GM23338 (cell line): Measurements from ENCODE around the gene LATS2. TPM values are rescaled to one million over a fixed set of nuclear protein-coding genes. Genes with fewer than 3 reads are reported as not detected.

Experiments used
- ATAC-seq: fragments of 200-7000 bp; cut with Tn5 transposase; 3 replicates; pipeline ENCODE4 v1.9.1; 2020
- DNase-seq: peaks from one replicate; pipeline ENCODE4 v3.0.0-alpha.2; 2015; ENCODE audit warnings: low spot score
- H2AFZ ChIP-seq: fragments of 200-600 bp; sonication (generic); 2 replicates; pipeline ENCODE4 v1.8.0; 2016; ENCODE audit warnings: antibody characterized with exemption, mild to moderate bottlenecking, moderate library complexity
- H3F3A ChIP-seq: fragments of 200-600 bp; sonication (generic); replicated peaks from 2 replicates; pipeline ENCODE4 v1.8.0; 2017; ENCODE audit warnings: antibody characterized with exemption, mixed run types, low read depth
- H3K27ac ChIP-seq: fragments of 200-600 bp; sonication (generic); 2 replicates; pipeline ENCODE4 v1.6.1; 2016; ENCODE audit warnings: low read depth
- H3K27me3 ChIP-seq: fragments of 200-600 bp; sonication (generic); 2 replicates; pipeline ENCODE4 v1.8.0; 2016; ENCODE audit warnings: mild to moderate bottlenecking, mixed run types, moderate library complexity; ENCODE audit not compliant: insufficient read depth
- H3K36me3 ChIP-seq: fragments of 200-600 bp; sonication (generic); 2 replicates; pipeline ENCODE4 v1.8.0; 2016; ENCODE audit warnings: mild to moderate bottlenecking; ENCODE audit not compliant: insufficient read depth
- H3K4me1 ChIP-seq: fragments of 200-600 bp; sonication (generic); 2 replicates; pipeline ENCODE4 v1.8.0; 2016; ENCODE audit warnings: mild to moderate bottlenecking, moderate library complexity; ENCODE audit not compliant: insufficient read depth
- H3K4me2 ChIP-seq: fragments of 200-600 bp; sonication (generic); 2 replicates; pipeline ENCODE4 v1.7.1; 2017; ENCODE audit warnings: mixed run types
- H3K4me3 ChIP-seq: fragments of 200-600 bp; sonication (generic); 2 replicates; pipeline ENCODE4 v1.6.1; 2016; ENCODE audit warnings: mixed run types
- H3K79me2 ChIP-seq: fragments of 200-600 bp; sonication (generic); replicated peaks from 2 replicates; pipeline ENCODE4 v1.8.0; 2017; ENCODE audit warnings: mild to moderate bottlenecking; ENCODE audit not compliant: insufficient read depth
- H3K9me2 ChIP-seq: fragments of 200-600 bp; sonication (generic); 2 replicates; pipeline ENCODE4 v1.8.0; 2017; ENCODE audit not compliant: insufficient read depth
- H4K20me1 ChIP-seq: fragments of 200-600 bp; sonication (generic); replicated peaks from 2 replicates; pipeline ENCODE4 v1.8.0; 2017; ENCODE audit warnings: mild to moderate bottlenecking; ENCODE audit not compliant: insufficient read depth
- H3K27ac Mint-ChIP-seq: 2 replicates; pipeline ENCODE4 v1.8.0; 2020; ENCODE audit warnings: inconsistent platforms, mild to moderate bottlenecking, moderate library complexity, mixed read lengths
- H3K27me3 Mint-ChIP-seq: 3 replicates; pipeline ENCODE4 v1.8.0; 2022; ENCODE audit warnings: low read depth, mild to moderate bottlenecking, moderate library complexity, mixed read lengths, inconsistent platforms; ENCODE audit not compliant: insufficient read depth, poor library complexity
- H3K36me3 Mint-ChIP-seq: 3 replicates; pipeline ENCODE4 v1.8.0; 2021; ENCODE audit warnings: low read depth, mild to moderate bottlenecking, inconsistent platforms, moderate library complexity, mixed read lengths
- H3K4me1 Mint-ChIP-seq: 3 replicates; pipeline ENCODE4 v1.8.0; 2020; ENCODE audit warnings: mild to moderate bottlenecking, inconsistent platforms, mixed read lengths
- H3K4me3 Mint-ChIP-seq: 3 replicates; pipeline ENCODE4 v1.8.0; 2021; ENCODE audit warnings: moderate library complexity, mild to moderate bottlenecking, inconsistent platforms, mixed read lengths
- H3K9me3 Mint-ChIP-seq: 3 replicates; pipeline ENCODE4 v1.8.0; 2020; ENCODE audit warnings: moderate library complexity, mild to moderate bottlenecking, inconsistent platforms, mixed read lengths
- CREB1 ChIP-seq: fragments of 250-450 bp; sonication (Bioruptor Pico); IDR thresholded peaks from 2 replicates; pipeline ENCODE4 v1.5.0; 2020; ENCODE audit warnings: low read depth, mild to moderate bottlenecking, moderate library complexity
- POLR2AphosphoS5 ChIP-seq: IDR thresholded peaks from 2 replicates; pipeline ENCODE4 v1.6.1; 2016; ENCODE audit warnings: antibody characterized with exemption, low read depth
- ZNF462 ChIP-seq: fragments of 250-450 bp; sonication (Bioruptor Pico); IDR thresholded peaks from 2 replicates; pipeline ENCODE4 v1.5.0; 2020; ENCODE audit warnings: mild to moderate bottlenecking, moderate library complexity
- polyA plus RNA-seq: library from polyadenylated mRNA; unstranded; fragments of >200 nt; fragmentation: Nextera tagmentation; extraction: Ambion mirVana; gene quantifications from 2 replicates; pipeline ENCODE4 v1.2.1, GENCODE V29; 2016
- total RNA-seq: library from RNA; depleted of rRNA; stranded (reverse); fragments of >200 nt; shearing (Covaris generic); gene quantifications from 2 replicates; pipeline ENCODE4 v1.2.3, GENCODE V29; 2014
- TF ChIP-seq, protein P1 (sequence below): IDR thresholded peaks from one replicate; pipeline ENCODE4 v1.6.1; 2018; ENCODE audit warnings: antibody characterized with exemption; ENCODE audit not compliant: unreplicated experiment
- TF ChIP-seq, protein P2 (sequence below): IDR thresholded peaks from 2 replicates; pipeline ENCODE4 v1.6.1; 2016; ENCODE audit warnings: antibody characterized with exemption
- TF ChIP-seq, protein P3 (sequence below), 2 experiments: fragments of 200-600 bp in 1 of 2; sonication (generic) in 1 of 2; conservative IDR thresholded peaks; 2 replicates each; pipeline versions ENCODE4 v1.5.1 to v1.6.1; 2016 to 2017; ENCODE audit warnings: antibody characterized with exemption in 2 of 2, low read depth in 2 of 2, mild to moderate bottlenecking in 2 of 2, moderate library complexity in 1 of 2

Gene LATS2
- total and polyA plus RNA-seq, 2 experiments from 2014 or later, result 10.5 to 25.4 TPM

GRCh38 chr13:20939662-20940061 is 121.7 kb downstream of the LATS2 start (continued):
- TF ChIP-seq, protein P1, sequence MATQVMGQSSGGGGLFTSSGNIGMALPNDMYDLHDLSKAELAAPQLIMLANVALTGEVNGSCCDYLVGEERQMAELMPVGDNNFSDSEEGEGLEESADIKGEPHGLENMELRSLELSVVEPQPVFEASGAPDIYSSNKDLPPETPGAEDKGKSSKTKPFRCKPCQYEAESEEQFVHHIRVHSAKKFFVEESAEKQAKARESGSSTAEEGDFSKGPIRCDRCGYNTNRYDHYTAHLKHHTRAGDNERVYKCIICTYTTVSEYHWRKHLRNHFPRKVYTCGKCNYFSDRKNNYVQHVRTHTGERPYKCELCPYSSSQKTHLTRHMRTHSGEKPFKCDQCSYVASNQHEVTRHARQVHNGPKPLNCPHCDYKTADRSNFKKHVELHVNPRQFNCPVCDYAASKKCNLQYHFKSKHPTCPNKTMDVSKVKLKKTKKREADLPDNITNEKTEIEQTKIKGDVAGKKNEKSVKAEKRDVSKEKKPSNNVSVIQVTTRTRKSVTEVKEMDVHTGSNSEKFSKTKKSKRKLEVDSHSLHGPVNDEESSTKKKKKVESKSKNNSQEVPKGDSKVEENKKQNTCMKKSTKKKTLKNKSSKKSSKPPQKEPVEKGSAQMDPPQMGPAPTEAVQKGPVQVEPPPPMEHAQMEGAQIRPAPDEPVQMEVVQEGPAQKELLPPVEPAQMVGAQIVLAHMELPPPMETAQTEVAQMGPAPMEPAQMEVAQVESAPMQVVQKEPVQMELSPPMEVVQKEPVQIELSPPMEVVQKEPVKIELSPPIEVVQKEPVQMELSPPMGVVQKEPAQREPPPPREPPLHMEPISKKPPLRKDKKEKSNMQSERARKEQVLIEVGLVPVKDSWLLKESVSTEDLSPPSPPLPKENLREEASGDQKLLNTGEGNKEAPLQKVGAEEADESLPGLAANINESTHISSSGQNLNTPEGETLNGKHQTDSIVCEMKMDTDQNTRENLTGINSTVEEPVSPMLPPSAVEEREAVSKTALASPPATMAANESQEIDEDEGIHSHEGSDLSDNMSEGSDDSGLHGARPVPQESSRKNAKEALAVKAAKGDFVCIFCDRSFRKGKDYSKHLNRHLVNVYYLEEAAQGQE, result no peak
- TF ChIP-seq, protein P2, sequence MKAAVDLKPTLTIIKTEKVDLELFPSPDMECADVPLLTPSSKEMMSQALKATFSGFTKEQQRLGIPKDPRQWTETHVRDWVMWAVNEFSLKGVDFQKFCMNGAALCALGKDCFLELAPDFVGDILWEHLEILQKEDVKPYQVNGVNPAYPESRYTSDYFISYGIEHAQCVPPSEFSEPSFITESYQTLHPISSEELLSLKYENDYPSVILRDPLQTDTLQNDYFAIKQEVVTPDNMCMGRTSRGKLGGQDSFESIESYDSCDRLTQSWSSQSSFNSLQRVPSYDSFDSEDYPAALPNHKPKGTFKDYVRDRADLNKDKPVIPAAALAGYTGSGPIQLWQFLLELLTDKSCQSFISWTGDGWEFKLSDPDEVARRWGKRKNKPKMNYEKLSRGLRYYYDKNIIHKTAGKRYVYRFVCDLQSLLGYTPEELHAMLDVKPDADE, result no peak

GRCh38 chr13:20938302-20938701 is 123.1 kb downstream of the LATS2 start:
- DNase-seq (no peak), ATAC-seq (peak; percentile 54)
- H3K79me2 ChIP-seq, result no peaks in the 10 kb centered on the region
- Mint-ChIP-seq H3K9me3 (no peaks in the 10 kb centered on the region), H3K27ac (no peak overlapping the region), H3K4me3 (no peak overlapping the region), H3K4me1 (peaks cover 13% of the 10 kb centered on the region; the same call in 2 of the 3 replicates), H3K27me3 (peaks cover 1% of the 10 kb centered on the region), H3K36me3 (no peaks in the 10 kb centered on the region)
- H2AFZ ChIP-seq, result peak overlapping the region; percentile 73; the same call in 1 of the 2 replicates
- no peak overlapping the region for H3K27ac ChIP-seq
- H3K4me1 ChIP-seq, result peaks cover 12% of the 10 kb centered on the region; the same call in 1 of the 2 replicates
- H3F3A ChIP-seq, result no peaks in the 10 kb centered on the region
- no peak overlapping the region for H3K4me3 ChIP-seq
- no peaks in the 10 kb centered on the region for H4K20me1 ChIP-seq
- no peaks in the 10 kb centered on the region for H3K27me3 ChIP-seq
- H3K4me2 ChIP-seq, result no peak overlapping the region
- no peak for TF ChIP-seq CREB1 (CRISPR knock-in tag)
- TF ChIP-seq, protein P3, sequence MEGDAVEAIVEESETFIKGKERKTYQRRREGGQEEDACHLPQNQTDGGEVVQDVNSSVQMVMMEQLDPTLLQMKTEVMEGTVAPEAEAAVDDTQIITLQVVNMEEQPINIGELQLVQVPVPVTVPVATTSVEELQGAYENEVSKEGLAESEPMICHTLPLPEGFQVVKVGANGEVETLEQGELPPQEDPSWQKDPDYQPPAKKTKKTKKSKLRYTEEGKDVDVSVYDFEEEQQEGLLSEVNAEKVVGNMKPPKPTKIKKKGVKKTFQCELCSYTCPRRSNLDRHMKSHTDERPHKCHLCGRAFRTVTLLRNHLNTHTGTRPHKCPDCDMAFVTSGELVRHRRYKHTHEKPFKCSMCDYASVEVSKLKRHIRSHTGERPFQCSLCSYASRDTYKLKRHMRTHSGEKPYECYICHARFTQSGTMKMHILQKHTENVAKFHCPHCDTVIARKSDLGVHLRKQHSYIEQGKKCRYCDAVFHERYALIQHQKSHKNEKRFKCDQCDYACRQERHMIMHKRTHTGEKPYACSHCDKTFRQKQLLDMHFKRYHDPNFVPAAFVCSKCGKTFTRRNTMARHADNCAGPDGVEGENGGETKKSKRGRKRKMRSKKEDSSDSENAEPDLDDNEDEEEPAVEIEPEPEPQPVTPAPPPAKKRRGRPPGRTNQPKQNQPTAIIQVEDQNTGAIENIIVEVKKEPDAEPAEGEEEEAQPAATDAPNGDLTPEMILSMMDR (conservative IDR thresholded peaks at IDR 0.05; ENCODE audit: low read depth in 2 of 2), result peak in 1 of 2 experiments; percentile 42; a peak in 2 of 4 replicates
- no peaks in the 10 kb centered on the region for H3K36me3 ChIP-seq
- H3K9me2 ChIP-seq, result no peaks in the 10 kb centered on the region

DNA sequence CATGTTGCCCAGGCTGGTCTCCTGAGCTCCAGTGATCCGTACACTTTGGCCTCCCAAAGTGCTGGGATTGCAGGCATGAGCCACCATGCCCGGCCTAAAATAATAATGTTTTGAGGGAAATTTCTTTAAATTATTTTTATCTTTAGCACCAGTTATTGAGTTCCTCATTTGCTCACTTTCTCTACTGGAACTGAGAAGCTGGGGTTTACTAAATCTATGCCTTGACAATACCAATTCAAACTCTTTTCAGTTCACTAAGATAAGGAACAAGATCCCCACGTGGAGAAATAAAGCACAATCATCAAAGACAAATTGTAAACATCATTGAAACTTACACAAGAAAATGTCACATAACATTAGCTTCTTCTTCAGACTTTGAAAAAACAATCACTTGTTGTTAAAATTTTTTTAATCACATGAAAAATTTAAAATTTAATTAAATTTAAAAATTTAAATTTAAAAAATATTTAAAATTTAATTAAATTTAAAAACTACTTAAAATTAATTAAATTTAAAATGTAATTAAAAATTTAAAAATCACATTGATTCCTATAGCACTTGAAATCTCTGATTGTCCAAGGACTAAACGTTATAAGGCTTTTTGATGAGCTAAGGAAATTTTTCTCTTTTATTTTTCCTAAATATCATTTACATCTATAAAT is 133.7 kb downstream of the LATS2 start:
- Histone ChIP-seq H4K20me1 (no peaks in the 10 kb centered on the region), H3K79me2 (no peaks in the 10 kb centered on the region), H3K4me2 (no peak overlapping the region), H3K27me3 (no peaks in the 10 kb centered on the region), H3K4me1 (peaks cover 6% of the 10 kb centered on the region; the same call in 1 of the 2 replicates), H3K4me3 (no peak overlapping the region), H2AFZ (no peak overlapping the region), H3F3A (no peaks in the 10 kb centered on the region), H3K9me2 (no peaks in the 10 kb centered on the region), H3K36me3 (no peaks in the 10 kb centered on the region), H3K27ac (no peak overlapping the region)
- no peak overlapping the region for H3K4me3 Mint-ChIP-seq
- no peaks in the 10 kb centered on the region for H3K27me3 Mint-ChIP-seq
- H3K9me3 Mint-ChIP-seq, result no peaks in the 10 kb centered on the region
- ATAC-seq, result no peak
- H3K27ac Mint-ChIP-seq, result no peak overlapping the region
- H3K36me3 Mint-ChIP-seq, result no peaks in the 10 kb centered on the region
- H3K4me1 Mint-ChIP-seq, result peaks cover 6% of the 10 kb centered on the region; the same call in 1 of the 3 replicates
- no peak for DNase-seq
- TF ChIP-seq POLR2AphosphoS5 (no peak), ZNF462 (CRISPR knock-in tag) (no peak)
